HG02759 (cell line): ENCODE results near the gene OGDHL.
"Not testable (repeated sequence)": the region's sequence is repeated elsewhere in the genome, so short reads cannot be mapped to it uniquely, and the experiment has no call there.

Experiments
- ATAC-seq: cut with Tn5 transposase; IDR thresholded peaks from one replicate; pipeline ENCODE4 v1.9.1; 2021; ENCODE audit warnings: mild to moderate bottlenecking, moderate library complexity; ENCODE audit not compliant: unreplicated experiment

The OGDHL gene

DNA sequence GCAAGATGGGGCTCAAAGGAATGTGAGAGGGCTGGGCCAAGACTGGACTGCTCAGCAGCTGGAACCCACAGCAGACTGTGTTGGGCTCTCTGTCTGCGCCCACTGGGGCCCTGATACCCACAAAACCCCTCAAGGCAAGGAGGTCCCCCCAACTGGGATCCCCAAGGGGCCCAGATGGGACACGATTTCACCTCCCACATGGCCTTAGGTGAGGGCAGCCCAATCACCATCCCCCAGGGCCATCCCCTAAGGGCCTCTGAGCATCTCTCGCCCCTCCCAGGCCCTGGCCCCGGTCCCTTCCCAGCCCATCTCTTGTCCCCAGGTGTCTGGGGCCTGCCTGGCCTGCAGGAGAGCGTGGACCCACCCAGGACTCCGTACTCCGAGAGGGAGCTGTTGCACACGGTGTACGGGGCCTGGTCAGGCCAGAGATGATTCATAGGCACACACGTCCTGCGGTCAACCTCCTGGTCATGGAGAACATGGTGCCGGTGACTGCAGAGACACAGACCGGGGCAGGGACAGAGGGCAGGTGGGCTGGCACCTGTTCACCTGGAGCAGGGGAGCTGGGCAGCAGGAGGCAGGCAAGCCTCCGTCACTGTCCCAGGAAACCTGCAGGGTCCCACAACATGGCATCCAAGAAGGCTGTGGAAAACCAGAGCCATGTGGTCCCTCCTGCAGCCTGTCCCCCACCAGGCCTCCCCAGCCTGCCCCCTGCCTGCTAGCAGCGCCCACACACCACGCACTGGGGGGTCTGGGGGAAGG lies 21.6 kb downstream of the OGDHL start:
- ATAC-seq: no peak

GRCh38 chr10:49739426-49739825 lies 22.7 kb downstream of the OGDHL start:
- no peak for ATAC-seq

DNA sequence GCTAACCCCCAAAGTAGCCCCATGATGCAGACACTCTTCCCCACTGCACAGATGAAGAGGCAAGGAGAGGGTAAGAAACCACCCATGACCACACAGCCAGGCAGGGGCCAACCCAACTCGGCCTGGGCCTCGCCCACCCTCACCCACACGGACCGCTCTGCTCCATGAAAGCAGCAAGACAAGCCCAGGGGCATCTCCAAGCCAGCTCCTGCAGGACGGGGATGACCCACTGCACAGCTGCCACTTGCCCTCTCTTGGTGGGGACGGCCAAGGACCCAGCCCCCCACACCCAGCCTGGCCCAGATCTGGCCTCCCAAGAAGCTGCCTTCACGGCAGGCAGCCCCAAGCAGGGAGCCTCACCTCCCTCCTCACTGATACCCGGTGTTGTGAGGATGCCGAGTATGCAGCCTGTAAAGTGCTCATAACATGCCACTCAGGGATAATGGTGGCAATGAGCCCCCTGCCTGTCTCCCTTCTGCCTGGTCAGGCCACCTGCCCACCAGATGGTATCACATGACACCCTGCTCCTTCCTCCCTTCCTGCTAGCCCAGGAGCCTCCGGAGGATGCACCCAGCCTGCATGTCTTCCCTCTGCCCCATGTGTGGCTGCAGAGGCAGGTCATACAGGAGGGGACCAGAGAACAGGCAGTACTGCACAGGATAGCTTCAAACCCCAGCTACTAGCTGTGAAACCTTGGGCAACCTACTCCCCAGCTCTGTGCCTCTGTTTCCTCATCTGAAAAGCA lies 23.3 kb downstream of the OGDHL start:
- no peak for ATAC-seq

- no peak for ATAC-seq
Observed at GRCh38 chr10:49737474-49738201, 24.5 kb downstream of the OGDHL start.

GRCh38 chr10:49736564-49737113 lies 25.5 kb downstream of the OGDHL start:
- ATAC-seq: no peak

GRCh38 chr10:49735848-49736563 lies 26.1 kb downstream of the OGDHL start:
- no peak for ATAC-seq

DNA sequence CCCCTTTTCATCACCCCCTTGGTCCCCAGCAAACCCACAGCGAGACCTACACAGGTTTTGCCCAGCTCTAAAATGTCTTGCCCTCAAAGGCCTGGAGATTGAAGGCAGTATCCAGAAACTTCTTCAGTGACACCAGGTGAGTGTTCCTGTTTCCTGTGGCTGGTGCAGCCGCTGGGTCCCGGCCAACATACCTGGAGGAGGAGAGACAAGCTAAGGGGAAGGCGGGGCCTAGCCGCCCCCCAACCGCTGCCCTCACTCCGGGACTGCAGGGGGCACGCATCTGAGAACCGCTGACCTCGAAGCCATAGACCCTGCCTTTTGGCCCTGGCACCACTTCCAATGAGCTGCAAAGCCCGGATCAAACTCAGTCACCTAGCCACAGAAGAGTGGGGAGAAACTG lies 27.0 kb downstream of the OGDHL start:
- no peak for ATAC-seq

DNA sequence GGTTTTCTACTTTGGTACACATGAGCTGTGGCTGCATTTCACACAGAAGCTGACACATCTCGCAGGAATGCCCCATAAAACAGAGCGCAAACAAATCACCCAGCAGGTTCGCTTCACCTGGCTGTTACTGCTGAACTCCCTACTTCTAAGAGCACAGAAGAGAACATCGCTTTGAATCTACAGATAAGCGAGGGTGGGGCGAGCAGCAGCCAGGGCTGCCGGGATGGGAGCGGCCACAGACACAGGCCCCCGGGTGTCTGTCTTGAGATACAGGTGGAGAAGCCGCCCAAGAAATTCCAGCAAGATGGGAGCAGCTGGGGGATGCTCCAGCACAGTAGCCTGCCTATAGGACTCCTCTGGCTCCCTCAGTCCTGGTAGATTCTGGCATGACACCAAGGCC lies 27.4 kb downstream of the OGDHL start:
- no peak for ATAC-seq

- no peak for ATAC-seq
Observed at GRCh38 chr10:49733866-49734265, 28.3 kb downstream of the OGDHL start.

- ATAC-seq: no peak
Observed at GRCh38 chr10:49726593-49726992, 35.5 kb downstream of the OGDHL start.

DNA sequence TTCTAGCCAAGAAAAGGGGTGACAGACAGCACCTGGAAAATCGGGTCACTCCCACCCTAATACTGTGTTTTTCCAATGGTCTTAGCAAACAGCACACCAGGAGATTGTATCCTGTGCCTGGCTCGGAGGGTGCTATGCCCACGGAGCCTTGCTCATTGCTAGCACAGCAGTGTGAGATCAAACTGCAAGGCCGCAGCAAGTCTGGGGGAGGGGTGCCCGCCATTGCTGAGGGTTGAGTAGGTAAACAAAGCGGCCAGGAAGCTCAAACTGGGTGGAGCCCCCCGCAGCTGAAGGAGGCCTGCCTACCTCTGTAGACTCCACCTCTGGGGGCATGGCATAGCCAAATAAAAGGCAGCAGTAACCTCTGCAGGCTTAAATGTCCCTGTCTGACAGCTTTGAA lies 47.0 kb downstream of the OGDHL start:
- ATAC-seq: not testable (repeated sequence)

DNA sequence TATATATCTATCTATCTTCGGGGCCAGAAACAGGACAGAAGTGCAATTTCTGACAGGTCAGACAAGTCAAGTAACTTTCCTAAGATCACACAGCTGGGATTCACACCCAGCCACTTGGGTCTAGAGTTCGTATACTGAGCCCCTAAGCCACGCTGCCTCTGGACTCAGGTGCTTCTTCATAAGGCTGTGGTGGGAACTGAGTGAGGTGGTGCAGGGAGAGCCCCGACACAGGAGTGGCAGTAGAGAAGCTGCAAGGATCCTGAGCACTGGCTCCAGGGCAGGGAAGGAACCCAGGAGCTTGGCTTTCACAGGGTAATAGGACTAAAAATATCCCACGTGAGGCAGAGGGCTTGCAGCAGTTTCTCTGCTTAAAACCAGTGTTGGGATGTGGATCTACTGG lies 48.9 kb downstream of the OGDHL start:
- no peak for ATAC-seq

- ATAC-seq: no peak
Observed at GRCh38 chr10:49711481-49711880, 50.6 kb downstream of the OGDHL start.

GRCh38 chr10:49710966-49711365 lies 51.2 kb downstream of the OGDHL start:
- ATAC-seq: no peak

DNA sequence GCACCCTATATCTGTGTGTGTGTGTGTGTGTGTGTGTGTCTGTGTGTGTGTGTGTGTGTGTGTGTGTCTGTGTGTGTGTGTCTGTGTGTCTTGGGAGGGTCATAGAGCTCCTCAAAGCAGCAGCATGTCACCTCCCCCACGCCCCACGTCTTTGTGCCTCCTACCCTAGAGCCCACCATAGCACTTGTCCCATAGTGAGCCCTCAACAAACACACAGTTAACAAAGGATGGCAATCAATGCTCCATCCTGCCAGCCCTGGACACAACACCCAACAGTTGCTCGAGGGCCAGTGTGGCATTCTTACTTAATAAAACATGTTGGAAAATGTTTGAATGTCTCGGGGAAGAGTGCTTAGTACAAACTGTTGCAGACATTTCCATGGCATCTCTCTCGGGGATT lies 52.2 kb downstream of the OGDHL start:
- no peak for ATAC-seq

- ATAC-seq: no peak
Observed at GRCh38 chr10:49707585-49707984, 54.5 kb downstream of the OGDHL start.

GRCh38 chr10:49700997-49701396 lies 61.1 kb downstream of the OGDHL start:
- no peak for ATAC-seq

DNA sequence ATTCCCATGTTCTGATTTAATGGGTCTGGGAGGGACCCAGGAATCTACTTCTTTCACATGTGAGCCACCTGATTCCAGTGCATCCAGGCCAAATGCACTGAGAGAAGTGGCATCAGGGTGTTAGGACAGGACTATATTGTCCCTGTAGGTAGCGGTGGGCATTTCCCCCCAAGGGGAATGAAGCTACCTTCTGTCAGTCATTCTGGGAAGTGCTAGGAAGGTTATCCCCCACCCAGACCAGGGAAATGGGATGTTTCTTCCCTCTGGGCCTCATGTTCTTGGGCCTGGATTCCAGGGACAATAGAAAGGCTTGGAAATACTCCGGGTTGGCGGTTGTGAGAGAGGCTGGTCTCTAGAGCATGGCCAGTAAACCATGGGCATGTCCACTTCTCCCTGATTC lies 61.9 kb downstream of the OGDHL start:
- ATAC-seq: no peak

DNA sequence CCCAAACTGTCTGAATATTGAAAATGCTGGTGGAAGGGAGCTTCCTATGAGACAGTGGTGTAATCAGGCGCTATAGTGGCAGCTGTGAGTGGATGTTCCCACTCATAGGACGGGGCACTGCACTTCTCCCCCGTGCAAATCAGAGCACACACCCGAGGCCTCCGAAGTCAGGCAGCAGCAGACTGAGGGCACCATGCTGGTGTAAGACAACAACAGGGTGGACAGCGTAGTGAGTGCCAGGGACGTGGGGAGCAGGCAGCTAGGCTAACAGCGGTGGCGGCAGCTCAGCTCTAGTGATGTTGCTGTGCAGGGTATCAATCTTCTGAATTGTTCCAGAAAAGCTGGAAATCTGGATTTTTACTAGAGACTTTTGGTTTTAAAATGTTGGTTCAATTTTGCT lies 63.4 kb downstream of the OGDHL start:
- ATAC-seq: no peak

DNA sequence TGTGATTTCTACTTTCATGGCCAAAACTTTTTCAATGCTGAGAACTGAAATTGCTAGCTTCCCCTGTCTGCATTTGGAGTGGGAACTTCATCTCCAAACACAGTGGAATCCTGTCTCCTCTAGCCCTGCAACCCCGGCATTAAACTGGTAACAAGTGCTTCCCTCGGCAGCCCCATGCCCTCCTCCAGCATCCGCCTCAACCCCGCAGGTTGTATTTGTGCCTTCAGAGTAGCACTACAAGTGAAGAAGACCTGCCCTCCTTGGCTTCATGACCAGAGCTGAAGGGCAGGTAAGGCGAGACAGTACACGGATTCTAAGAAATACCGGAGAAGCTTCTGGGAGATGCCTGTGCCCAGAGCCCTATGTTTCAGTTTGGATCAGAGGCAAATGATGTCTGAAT lies 65.8 kb downstream of the OGDHL start:
- no peak for ATAC-seq

DNA sequence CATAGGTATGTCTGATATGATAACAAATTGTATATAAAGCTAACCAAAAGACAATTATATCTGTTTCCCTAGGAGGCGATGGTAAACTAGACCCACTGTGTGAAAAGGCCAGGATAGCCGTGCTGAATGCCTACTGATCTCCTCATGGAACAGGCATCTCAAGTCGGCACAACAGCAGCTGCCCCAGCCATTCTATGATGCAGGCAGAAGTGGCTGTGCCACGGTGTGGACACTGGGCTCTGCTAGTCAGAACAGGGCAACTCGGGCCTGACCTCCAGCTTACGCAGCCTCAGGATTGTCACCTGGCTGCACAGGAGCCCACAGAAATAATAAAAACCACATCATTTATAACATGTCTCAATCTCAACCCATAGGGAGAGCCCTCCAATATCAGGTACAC lies 67.7 kb downstream of the OGDHL start:
- no peak for ATAC-seq
